ENCODE measurements around the gene ABTB2.

DNA sequence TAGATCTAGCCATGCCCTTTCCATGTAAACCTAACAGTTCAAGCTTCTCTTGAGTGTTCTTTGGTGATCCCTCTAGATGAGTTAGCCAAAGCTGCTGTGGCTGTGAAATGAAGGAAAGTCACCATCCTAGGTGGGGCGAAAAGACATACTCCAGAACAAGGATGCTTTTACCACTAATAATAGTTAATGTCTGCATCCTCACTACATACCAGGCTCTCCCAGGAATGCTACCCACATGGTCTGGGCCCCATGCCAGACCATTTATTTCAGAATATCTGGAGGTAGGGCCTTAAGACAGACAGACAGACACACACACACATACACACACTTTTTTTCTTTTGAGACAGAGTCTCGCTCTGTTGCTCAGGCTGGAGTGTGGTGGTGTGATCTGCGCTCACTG is 14.7 kb downstream of the ABTB2 start:
- TF ChIP-seq, protein P1, sequence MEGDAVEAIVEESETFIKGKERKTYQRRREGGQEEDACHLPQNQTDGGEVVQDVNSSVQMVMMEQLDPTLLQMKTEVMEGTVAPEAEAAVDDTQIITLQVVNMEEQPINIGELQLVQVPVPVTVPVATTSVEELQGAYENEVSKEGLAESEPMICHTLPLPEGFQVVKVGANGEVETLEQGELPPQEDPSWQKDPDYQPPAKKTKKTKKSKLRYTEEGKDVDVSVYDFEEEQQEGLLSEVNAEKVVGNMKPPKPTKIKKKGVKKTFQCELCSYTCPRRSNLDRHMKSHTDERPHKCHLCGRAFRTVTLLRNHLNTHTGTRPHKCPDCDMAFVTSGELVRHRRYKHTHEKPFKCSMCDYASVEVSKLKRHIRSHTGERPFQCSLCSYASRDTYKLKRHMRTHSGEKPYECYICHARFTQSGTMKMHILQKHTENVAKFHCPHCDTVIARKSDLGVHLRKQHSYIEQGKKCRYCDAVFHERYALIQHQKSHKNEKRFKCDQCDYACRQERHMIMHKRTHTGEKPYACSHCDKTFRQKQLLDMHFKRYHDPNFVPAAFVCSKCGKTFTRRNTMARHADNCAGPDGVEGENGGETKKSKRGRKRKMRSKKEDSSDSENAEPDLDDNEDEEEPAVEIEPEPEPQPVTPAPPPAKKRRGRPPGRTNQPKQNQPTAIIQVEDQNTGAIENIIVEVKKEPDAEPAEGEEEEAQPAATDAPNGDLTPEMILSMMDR (IDR thresholded peaks at IDR 0.05; ENCODE audit: borderline replicate concordance, extremely low read depth, low read length, poor library complexity, severe bottlenecking), result no peak
- TF ChIP-seq EZH2 (IDR thresholded peaks at IDR 0.05; ENCODE audit: borderline replicate concordance, low read depth, low read length, severe bottlenecking), result no peak

All from DND-41 (cell line).